PC-3 (cell line): Measurements from ENCODE around the gene FMNL2. TPM values are rescaled to one million over a fixed set of nuclear protein-coding genes. Genes with fewer than 3 reads are reported as not detected.

Source experiments
- ATAC-seq: fragments of 200-7000 bp; cut with Tn5 transposase; 2 replicates; pipeline ENCODE4 v1.9.1; 2020; ENCODE audit warnings: mild to moderate bottlenecking, moderate library complexity
- BruUV-seq: library from RNA; stranded (reverse); fragments of 400-500 nt; replicated peaks from 2 replicates; lab custom pipeline; 2021; lab: Mats Ljungman, UMichigan
- CTCF ChIA-PET: fragments of 300-600 bp; sonication (Branson Sonifier 250); formaldehyde crosslinking; loops from one replicate; lab custom pipeline; 2022; ENCODE audit warnings: antibody characterized with exemption; lab: Charles Lee
- POLR2A ChIA-PET: fragments of 300-600 bp; sonication (Branson Sonifier 250); formaldehyde crosslinking; loops from one replicate; lab custom pipeline; 2022; ENCODE audit warnings: antibody characterized with exemption; ENCODE audit not compliant: unreplicated experiment; lab: Charles Lee
- DNase-seq: peaks from one replicate; pipeline ENCODE4 v3.0.0-alpha.2; 2015
- H2AFZ ChIP-seq: fragments of 300-600 bp; sonication (generic); 2 replicates; pipeline ENCODE4 v1.6.0; 2016; ENCODE audit warnings: antibody characterized with exemption, low read length
- H3F3A ChIP-seq: fragments of 300-600 bp; sonication (generic); one replicate; pipeline ENCODE4 v1.6.0; 2017; ENCODE audit warnings: antibody characterized with exemption, low read length, control low read depth, mild to moderate bottlenecking; ENCODE audit not compliant: unreplicated experiment
- H3K27ac ChIP-seq: fragments of 300-600 bp; sonication (generic); 2 replicates; pipeline ENCODE4 v1.5.1; 2016; ENCODE audit warnings: mild to moderate bottlenecking, low read length
- H3K27me3 ChIP-seq: fragments of 300-600 bp; sonication (generic); 2 replicates; pipeline ENCODE4 v1.6.1; 2016; ENCODE audit warnings: low read length, mixed read lengths
- H3K36me3 ChIP-seq: fragments of 300-600 bp; sonication (generic); 2 replicates; pipeline ENCODE4 v1.6.1; 2016; ENCODE audit warnings: low read depth, mixed run types, low read length, mixed read lengths
- H3K4me1 ChIP-seq: fragments of 300-600 bp; sonication (generic); 2 replicates; pipeline ENCODE4 v1.5.1; 2016; ENCODE audit warnings: low read length; ENCODE audit not compliant: insufficient read depth
- H3K4me2 ChIP-seq: fragments of 300-600 bp; sonication (generic); 2 replicates; pipeline ENCODE4 v1.6.0; 2016; ENCODE audit warnings: low read length
- H3K4me3 ChIP-seq: fragments of 300-600 bp; sonication (generic); 2 replicates; pipeline ENCODE4 v1.5.1; 2016; ENCODE audit warnings: mild to moderate bottlenecking, low read length, mixed read lengths
- H3K79me2 ChIP-seq: fragments of 300-600 bp; sonication (generic); 2 replicates; pipeline ENCODE4 v1.6.1; 2017; ENCODE audit warnings: low read length, mixed read lengths
- H3K9ac ChIP-seq: fragments of 300-600 bp; sonication (generic); 2 replicates; pipeline ENCODE4 v1.6.0; 2016; ENCODE audit warnings: mild to moderate bottlenecking, low read length
- H3K9me2 ChIP-seq: fragments of 300-600 bp; sonication (generic); replicated peaks from 2 replicates; pipeline ENCODE4 v1.6.1; 2016; ENCODE audit warnings: mixed run types, low read length, mixed read lengths
- H3K9me3 ChIP-seq: fragments of 300-600 bp; sonication (generic); 2 replicates; pipeline ENCODE4 v1.6.1; 2016; ENCODE audit warnings: low read length, mixed read lengths
- H4K20me1 ChIP-seq: fragments of 300-600 bp; sonication (generic); 2 replicates; pipeline ENCODE4 v1.6.1; 2016; ENCODE audit warnings: low read length, mixed read lengths
- EZH2 ChIP-seq: fragments of 300-600 bp; sonication (generic); IDR thresholded peaks from one replicate; pipeline ENCODE4 v1.6.1; 2017; ENCODE audit warnings: antibody characterized with exemption, mild to moderate bottlenecking, low read length; ENCODE audit not compliant: unreplicated experiment
- EZH2phosphoT487 ChIP-seq: fragments of 300-600 bp; sonication (generic); IDR thresholded peaks from 2 replicates; pipeline ENCODE4 v1.6.1; 2018; ENCODE audit warnings: mild to moderate bottlenecking, antibody characterized with exemption, low read length, borderline replicate concordance
- intact Hi-C: fragments of 100-400 bp; cut with micrococcal nuclease; formaldehyde crosslinking; loops from 2 replicates; pipeline ENCODE4 v1.9.0; 2023
- total RNA-seq: library from RNA; depleted of rRNA; stranded (reverse); fragments of >200 nt; gene quantifications from 2 replicates; pipeline ENCODE4 v1.2.3, GENCODE V29; 2014
- TF ChIP-seq, protein P1 (sequence below): fragments of 300-600 bp; sonication (generic); conservative IDR thresholded peaks from 2 replicates; pipeline ENCODE4 v1.5.1; 2017; ENCODE audit warnings: antibody characterized with exemption, low read depth, mild to moderate bottlenecking, low read length

The FMNL2 gene
- total RNA-seq, 1 experiment from 2014 or later, result 15.8 TPM

DNA sequence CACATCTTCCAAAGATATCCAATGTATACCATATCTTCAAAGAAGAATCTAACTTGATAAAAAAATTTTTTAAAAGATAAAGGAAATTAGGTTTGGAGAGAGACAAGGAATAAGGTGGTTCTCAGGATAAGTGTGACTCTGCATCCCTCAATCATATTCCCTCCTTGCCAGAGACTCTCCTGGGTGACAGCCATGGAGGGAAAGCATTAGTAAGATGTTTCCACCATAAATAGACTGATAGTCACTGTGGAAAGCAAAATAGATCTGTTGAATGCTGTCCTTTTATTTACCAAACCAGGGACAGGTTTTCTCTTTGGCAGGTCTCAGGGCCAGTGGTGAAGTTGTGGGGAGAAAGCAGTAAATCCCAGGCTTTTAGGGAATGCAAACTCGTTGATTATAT is 274.7 kb downstream of the FMNL2 start:
- POLR2A ChIA-PET, result no interaction called here
- H3K4me2 ChIP-seq, result no peak overlapping the region
- ATAC-seq, result no peak

DNA sequence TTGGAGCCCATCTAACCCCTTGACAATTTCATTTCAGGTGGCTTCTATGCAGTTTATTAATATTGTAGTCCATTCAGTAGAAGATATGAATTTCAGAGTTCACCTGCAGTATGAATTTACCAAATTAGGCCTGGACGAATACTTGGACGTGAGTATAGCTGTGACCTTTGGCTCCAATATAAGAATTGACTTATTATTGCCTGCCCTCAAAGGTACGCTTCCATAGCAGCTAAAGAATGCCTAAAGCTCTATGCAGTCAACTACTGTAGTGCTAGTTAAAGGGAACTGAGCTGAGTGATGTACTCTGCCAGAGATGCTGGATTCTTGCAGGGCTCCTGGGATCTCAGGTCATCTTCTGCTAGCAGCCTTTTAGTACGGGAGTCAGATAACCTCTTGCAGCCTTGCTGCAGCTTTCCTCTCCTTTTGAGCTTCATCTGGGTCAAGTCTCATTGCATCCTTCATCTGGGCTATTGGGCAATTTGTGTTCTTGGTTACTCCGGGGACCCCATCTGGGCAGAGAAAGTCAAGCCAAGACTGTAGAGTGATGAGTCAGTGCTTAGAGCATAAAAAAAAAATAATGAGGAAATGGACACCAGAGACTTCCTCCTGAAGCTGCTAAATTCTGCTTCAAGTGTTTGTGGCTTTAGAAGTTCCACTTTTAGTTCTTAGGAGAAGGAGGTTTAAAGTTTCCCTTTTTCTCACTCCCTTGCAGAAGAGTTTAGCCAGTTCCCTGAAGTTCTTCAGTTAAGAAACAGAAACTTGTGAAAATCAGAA is 276.7 kb downstream of the FMNL2 start:
- no peaks in the 10 kb centered on the region for H3F3A ChIP-seq
- H3K9ac ChIP-seq, result no peak overlapping the region
- POLR2A ChIA-PET, result no interaction called here
- TF ChIP-seq EZH2phosphoT487 (no peak), EZH2 (no peak)
- TF ChIP-seq, protein P1, sequence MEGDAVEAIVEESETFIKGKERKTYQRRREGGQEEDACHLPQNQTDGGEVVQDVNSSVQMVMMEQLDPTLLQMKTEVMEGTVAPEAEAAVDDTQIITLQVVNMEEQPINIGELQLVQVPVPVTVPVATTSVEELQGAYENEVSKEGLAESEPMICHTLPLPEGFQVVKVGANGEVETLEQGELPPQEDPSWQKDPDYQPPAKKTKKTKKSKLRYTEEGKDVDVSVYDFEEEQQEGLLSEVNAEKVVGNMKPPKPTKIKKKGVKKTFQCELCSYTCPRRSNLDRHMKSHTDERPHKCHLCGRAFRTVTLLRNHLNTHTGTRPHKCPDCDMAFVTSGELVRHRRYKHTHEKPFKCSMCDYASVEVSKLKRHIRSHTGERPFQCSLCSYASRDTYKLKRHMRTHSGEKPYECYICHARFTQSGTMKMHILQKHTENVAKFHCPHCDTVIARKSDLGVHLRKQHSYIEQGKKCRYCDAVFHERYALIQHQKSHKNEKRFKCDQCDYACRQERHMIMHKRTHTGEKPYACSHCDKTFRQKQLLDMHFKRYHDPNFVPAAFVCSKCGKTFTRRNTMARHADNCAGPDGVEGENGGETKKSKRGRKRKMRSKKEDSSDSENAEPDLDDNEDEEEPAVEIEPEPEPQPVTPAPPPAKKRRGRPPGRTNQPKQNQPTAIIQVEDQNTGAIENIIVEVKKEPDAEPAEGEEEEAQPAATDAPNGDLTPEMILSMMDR, result no peak
- no peak overlapping the region for H2AFZ ChIP-seq
- CTCF ChIA-PET, result no interaction called here
- DNase-seq (no peak), ATAC-seq (peak; percentile 48; the same call in 1 of the 2 replicates)
- H3K9me3 ChIP-seq, result no peaks in the 10 kb centered on the region
- no peak overlapping the region for H3K27ac ChIP-seq
- no TSS peak for BruUV-seq
- no peak overlapping the region for H3K4me3 ChIP-seq
- no peak overlapping the region for H3K4me2 ChIP-seq
- H3K36me3 ChIP-seq, result no peaks in the 10 kb centered on the region
- H4K20me1 ChIP-seq, result no peaks in the 10 kb centered on the region
- H3K9me2 ChIP-seq, result no peaks in the 10 kb centered on the region
- no peaks in the 10 kb centered on the region for H3K27me3 ChIP-seq
- intact Hi-C loops, result loop anchor here (5.0 kb wide), 1 partner anchor 39 kb away; no protein-coding TSS in a partner anchor
- H3K4me1 ChIP-seq, result peaks cover 3% of the 10 kb centered on the region
- H3K79me2 ChIP-seq, result no peaks in the 10 kb centered on the region

More for the DNA sequence above, 274.7 kb downstream of the FMNL2 start:
- no TSS peak for BruUV-seq
- Histone ChIP-seq H3K27ac (no peak overlapping the region), H2AFZ (no peak overlapping the region), H3K9ac (no peak overlapping the region), H3K79me2 (no peaks in the 10 kb centered on the region), H3K9me3 (no peaks in the 10 kb centered on the region), H4K20me1 (no peaks in the 10 kb centered on the region), H3K36me3 (no peaks in the 10 kb centered on the region), H3F3A (no peaks in the 10 kb centered on the region), H3K4me3 (no peak overlapping the region), H3K4me1 (peaks cover 3% of the 10 kb centered on the region), H3K27me3 (no peaks in the 10 kb centered on the region), H3K9me2 (no peaks in the 10 kb centered on the region)
- DNase-seq, result no peak
- TF ChIP-seq EZH2, result no peak
- no peak for TF ChIP-seq EZH2phosphoT487
- TF ChIP-seq, protein P1, result no peak
- CTCF ChIA-PET, result no interaction called here
- intact Hi-C loops, result loop anchor here (5.0 kb wide), 1 partner anchor 37 kb away; no protein-coding TSS in a partner anchor

DNA sequence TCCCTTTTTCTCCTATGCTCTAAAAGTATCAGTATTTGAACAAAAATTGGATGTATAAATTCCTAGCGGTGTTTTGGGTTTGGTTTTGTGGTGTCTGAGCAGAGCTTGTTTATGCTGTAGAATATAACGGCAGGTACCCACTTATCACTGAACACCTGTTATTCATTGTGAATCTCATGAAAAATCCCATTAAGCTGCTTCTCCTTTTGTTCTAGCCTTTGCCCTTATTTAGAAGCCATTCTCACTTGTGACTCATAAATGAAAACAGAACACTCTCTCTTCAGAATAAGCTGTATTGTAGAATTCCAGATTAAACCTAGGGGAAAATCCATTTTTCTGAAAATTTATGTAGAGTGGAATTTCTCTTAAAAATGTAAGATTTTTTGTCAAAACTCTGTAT is 278.3 kb downstream of the FMNL2 start:
- H3K4me2 ChIP-seq, result no peak overlapping the region
- POLR2A ChIA-PET, result no interaction called here

More for the DNA sequence above, 278.3 kb downstream of the FMNL2 start:
- H3K9ac ChIP-seq, result no peak overlapping the region
- H2AFZ ChIP-seq, result no peak overlapping the region
- H3K79me2 ChIP-seq, result no peaks in the 10 kb centered on the region
- no peak overlapping the region for H3K4me3 ChIP-seq
- CTCF ChIA-PET, result no interaction called here
- DNase-seq, result peak; percentile 4
- H3F3A ChIP-seq, result no peaks in the 10 kb centered on the region
- no peak overlapping the region for H3K27ac ChIP-seq
- TF ChIP-seq EZH2 (no peak), EZH2phosphoT487 (no peak)
- TF ChIP-seq, protein P1, result no peak
- H3K9me2 ChIP-seq, result no peaks in the 10 kb centered on the region
- peaks cover 12% of the 10 kb centered on the region; the same call in 1 of the 2 replicates for H3K36me3 ChIP-seq
- H3K4me1 ChIP-seq, result peaks cover 3% of the 10 kb centered on the region
- intact Hi-C loops, result loop anchor here (5.0 kb wide), 1 partner anchor 41 kb away; no protein-coding TSS in a partner anchor
- no peaks in the 10 kb centered on the region for H3K27me3 ChIP-seq
- no peaks in the 10 kb centered on the region for H4K20me1 ChIP-seq
- BruUV-seq, result no TSS peak
- peak; percentile 64 for ATAC-seq
- no peaks in the 10 kb centered on the region for H3K9me3 ChIP-seq
